Measurements from ENCODE around the gene RBM47.
A peak's percentile ranks its signal among the peaks of the same experiment; 100 is the strongest.

The RBM47 gene

DNA sequence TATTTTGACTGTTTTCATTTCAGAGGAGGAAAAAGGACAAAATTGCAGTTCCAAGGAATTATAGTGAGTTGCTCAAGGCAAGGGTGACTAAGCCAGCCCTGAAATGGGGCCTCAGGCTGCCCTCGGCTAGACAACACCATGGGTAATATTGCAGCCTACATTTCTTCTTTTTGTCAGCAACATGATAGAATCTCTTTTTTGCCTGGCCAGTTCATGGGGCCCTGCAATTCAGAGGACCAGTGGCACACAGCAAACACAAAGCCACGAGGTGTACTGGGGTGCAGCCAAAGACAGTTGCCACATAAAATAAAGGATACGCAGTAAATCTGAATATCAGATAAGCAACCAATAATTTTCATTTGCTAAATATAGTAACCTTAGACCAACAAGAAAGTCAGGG is 41.8 kb downstream of the RBM47 start:
- DNase-seq (ENCODE audit: low spot score) (no peak), FAIRE-seq (no peak)

- no peak for DNase-seq (ENCODE audit: low spot score)
- FAIRE-seq: no peak
Observed at GRCh38 chr4:40587351-40587750, 42.3 kb downstream of the RBM47 start.

DNA sequence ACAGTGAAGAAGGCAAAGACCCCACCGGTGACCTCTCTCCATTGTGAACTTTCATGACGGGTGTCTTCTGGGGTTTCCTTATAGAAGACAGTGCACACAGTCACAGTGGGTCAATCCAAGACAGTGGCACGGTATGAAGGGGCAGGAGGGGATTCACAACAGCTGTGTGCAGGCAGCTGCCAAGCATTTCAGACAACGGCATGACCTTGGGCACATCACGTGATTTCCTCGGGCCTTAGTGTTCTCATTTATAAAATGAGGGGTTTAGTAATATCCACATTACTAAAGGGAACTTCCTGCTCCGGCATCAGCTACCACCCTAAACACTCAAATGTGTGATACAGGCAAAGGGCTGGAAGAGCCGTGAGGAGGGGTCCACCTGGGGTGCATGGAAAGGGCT is 42.9 kb downstream of the RBM47 start:
- DNase-seq (ENCODE audit: low spot score): no peak
- FAIRE-seq: no peak

GRCh38 chr4:40586034-40586433 is 43.6 kb downstream of the RBM47 start:
- no peak for FAIRE-seq
- DNase-seq (ENCODE audit: low spot score): no peak

- DNase-seq (ENCODE audit: low spot score) (no peak), FAIRE-seq (no peak)
Observed at GRCh38 chr4:40585201-40585799, 44.4 kb downstream of the RBM47 start.

DNA sequence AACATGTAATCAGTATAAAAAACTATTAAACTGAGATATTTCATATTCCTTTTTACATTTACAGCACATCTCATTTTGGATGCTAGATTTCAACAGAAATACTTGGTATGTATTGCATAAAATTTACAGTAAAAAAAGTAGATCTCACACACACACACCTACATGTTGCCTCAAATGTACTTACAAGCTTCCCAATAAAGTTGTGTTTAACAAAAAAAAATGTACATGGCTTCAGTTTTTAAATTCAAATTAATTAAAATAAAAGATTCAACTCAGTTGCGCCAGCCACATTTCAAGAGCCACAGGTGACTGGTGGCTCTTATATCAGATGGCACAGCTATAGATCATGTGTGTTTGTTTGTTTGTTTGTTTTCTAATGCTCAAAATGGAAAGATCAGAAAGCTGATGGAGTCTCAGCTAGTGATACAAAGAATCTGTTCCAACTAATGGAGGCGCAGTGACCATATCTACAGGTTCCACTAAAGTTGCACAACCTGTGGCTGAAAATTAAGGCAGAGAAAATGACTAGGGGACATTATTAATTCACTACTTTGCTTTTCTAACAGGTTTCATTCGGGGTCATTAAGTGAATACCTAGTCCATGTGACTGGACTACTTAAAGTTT is 45.0 kb downstream of the RBM47 start:
- no peak for FAIRE-seq
- DNase-seq (ENCODE audit: low spot score): no peak

DNA sequence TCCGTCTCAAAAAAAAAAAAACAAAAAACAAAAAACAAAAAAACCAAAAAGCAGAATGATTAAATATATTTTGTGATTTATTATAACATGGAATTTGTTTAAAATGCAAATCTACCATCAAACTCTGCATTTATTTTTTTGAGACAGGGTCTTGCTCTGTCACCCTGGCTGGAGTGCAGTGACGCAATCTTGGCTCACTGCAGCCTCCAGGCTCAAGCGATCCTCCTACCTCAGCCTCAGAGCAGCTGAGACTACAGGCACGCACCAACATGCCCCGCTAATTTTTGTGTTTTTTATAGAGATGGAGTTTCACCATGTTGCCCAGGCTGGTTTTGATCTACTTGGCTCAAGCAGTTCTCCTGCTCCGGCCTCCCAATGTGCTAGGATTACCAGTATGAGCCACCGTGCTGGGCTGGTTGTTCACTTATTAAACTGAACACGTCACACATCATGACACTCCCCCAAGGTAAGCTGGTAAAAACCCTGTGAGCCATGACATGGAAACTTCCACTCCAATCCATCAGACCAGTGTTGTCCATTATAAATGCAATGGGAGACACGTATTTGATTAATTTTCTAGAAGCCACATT is 45.7 kb downstream of the RBM47 start:
- peak; percentile 75 for DNase-seq (ENCODE audit: low spot score)
- peak; percentile 93 for FAIRE-seq

DNA sequence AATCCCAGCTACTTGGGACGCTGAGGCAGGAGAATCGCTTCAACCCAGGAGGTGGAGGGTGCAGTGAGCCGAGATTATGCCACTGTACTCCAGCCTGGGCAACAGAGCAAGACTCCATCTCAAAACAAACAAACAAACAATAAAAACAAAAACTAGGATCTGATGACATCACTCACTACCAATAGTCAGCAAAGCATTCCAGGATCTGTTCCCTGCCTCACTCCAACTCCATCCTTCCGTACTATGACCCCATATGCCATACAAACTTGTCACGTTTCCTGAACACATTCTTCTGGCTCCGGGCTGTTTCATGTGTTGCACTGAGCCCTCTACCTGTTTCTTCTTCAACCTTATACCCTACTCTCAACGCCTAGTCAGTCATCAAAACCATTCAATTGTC is 47.3 kb downstream of the RBM47 start:
- DNase-seq (ENCODE audit: low spot score): no peak
- FAIRE-seq: no peak

GRCh38 chr4:40581254-40582140 is 48.2 kb downstream of the RBM47 start:
- no peak for FAIRE-seq
- no peak for DNase-seq (ENCODE audit: low spot score)

DNA sequence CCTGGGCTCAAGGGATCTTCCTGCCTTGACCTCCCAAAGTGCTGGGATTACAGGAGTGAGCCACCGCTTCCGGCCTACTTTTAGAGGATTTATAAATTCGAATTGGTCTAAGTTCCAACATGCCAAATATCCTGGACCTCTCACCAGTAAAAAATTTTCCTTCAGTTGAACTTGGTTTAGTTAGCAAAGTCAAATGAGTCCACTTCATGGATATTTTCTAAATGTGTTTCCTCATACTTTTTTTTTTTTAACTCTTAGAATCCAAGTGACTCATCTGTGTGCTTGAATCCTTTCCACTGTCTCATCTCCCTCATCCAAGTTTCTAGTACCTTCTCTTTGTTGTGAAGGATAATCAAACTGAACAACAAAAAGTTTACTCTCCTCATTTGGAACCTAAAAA is 49.7 kb downstream of the RBM47 start:
- DNase-seq (ENCODE audit: low spot score) (peak; percentile 51), FAIRE-seq (peak; percentile 87)

GRCh38 chr4:40577588-40578253 is 51.9 kb downstream of the RBM47 start:
- no peak for FAIRE-seq

GRCh38 chr4:40576651-40577480 is 52.8 kb downstream of the RBM47 start:
- DNase-seq (ENCODE audit: low spot score) (peak; percentile 100), FAIRE-seq (peak; percentile 99)

More at GRCh38 chr4:40577588-40578253, 51.9 kb downstream of the RBM47 start:
- peak; percentile 7 for DNase-seq (ENCODE audit: low spot score)

DNA sequence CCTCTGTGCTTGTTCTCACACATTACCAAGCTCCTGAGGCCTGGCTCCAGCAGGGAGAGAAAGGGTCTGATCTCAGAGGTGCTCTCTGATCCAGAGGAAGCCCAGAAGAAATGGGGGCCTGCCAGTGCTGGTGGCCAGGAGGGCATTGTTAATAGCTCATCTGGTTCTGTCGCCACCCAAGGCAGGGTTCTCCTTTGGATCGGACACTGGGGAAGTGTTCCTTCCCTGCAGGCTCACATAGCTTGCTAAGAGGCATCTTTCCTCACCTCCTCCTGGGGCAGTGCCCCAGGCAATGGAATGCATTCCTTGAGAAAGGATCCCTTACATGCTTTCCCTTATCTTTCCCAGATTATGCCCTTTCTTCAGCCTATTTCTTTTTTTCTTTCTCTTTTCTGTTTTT is 53.8 kb downstream of the RBM47 start:
- DNase-seq (ENCODE audit: low spot score) (no peak), FAIRE-seq (no peak)

- DNase-seq (ENCODE audit: low spot score): no peak
- no peak for FAIRE-seq
Observed at GRCh38 chr4:40573593-40574311, 55.9 kb downstream of the RBM47 start.

GRCh38 chr4:40572692-40573310 is 56.9 kb downstream of the RBM47 start:
- FAIRE-seq (no peak), DNase-seq (ENCODE audit: low spot score) (no peak)

GRCh38 chr4:40571208-40571607 is 58.5 kb downstream of the RBM47 start:
- FAIRE-seq: no peak
- DNase-seq (ENCODE audit: low spot score): no peak

DNA sequence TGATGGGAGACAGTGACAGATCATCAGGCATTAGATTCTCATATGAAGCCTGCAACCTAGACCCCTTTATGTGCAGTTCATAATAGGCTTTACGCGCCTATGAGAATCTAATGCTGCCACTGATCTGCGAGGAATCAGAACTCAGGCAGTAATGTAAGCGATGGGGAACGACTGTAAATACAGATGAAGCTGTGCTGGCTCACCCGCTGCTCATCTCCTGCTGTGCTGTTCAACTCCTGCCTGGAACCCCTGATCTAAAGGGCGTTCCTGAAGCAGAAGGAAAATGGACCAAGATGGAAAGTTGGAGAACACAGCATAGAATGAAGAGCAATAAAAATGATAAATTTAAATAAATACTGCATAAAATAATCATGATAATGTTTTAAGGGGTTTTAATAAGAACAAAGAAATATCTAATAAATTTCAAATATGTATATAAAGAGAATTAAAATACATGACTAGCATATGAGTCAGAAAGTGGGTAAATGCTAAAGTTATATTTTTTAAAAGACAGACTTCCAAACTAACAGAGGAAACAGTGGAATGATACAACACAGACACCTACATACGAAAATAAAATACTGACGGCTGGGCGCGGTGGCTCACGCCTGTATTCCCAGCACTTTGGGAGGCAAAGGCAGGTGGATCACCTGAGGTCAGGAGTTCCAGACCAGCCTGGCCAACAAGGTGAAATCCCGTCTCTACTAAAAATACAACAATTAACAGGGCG is 59.2 kb downstream of the RBM47 start:
- DNase-seq (ENCODE audit: low spot score) (no peak), FAIRE-seq (no peak)

DNA sequence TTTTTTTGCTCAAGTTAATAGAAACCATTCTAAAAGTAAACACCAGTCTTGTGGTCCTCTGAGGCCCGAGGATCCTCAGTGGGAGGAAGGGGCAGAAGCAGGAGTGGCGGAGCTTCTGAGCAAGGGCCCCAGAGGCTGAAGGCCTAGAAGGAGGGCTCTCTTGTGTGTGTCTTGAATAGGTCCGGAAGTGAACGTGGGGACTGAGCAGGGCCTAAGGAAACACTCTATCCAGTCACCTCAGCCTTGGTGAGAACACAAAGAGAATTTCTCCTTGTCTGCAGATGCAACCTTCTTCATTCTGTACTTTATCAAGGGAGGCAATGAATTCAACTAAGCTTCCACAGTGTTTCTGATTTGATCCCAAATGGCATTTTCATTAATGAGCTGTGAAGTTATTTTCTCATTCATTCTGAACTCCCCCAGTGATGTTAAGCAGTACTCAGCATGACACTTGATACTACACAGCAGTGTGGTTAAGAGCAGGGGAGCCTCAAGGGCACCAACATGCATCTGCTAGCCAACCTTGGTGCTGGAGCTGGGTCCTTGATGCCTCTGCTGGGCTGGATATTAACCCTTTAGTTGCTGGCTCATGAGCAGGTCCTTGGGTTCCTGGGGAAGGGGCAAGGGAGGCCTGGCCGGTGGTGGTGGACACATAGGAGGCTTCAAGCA is 64.7 kb downstream of the RBM47 start:
- FAIRE-seq (no peak), DNase-seq (ENCODE audit: low spot score) (no peak)
